HG03442 (cell line): ENCODE results near the gene COL11A2.
"Not testable (repeated sequence)": the region's sequence is repeated elsewhere in the genome, so short reads cannot be mapped to it uniquely, and the experiment has no call there.

ENCODE experiments used
- ATAC-seq: cut with Tn5 transposase; IDR thresholded peaks from one replicate; pipeline ENCODE4 v1.9.1; 2021; ENCODE audit warnings: mild to moderate bottlenecking, moderate library complexity; ENCODE audit not compliant: unreplicated experiment

The COL11A2 gene

DNA sequence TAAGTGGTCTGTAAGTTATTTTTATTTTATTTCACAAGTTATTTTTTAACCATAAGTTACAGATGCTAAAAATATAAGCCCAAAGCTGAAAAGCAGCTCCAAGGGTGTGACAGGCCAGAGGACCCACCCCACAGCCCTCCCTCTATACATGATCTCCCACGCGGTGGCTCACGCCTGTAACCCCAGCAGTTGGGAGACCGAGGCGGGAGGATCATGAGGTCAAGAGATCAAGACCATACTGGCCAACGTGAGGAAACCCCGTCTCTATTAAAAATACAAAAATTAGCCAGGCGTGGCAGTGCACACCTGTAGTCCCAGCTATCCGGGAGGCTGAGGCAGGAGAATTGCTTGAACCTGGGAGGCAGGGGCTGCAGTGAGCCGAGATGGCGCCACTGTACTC lies 32.2 kb downstream of the COL11A2 start:
- no peak for ATAC-seq

DNA sequence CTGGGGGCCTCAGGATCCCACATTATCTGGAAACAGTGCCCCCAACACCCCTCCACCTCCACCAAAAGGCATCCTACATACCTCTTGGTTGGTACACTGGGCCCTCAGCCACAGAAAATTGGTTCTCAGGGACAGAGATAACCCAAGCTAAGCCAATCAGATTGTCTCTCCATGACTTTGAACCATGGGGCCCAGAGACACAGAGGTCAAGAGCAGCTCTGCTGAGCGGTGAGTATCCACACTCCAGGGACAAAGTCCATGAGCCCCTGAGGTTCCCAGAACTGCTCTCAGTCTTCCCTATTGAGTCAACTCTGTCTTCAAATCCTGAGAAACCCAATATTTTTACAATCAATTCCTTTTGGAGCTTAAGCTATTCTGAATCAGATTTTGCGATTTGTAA lies 35.3 kb downstream of the COL11A2 start:
- ATAC-seq, result no peak

DNA sequence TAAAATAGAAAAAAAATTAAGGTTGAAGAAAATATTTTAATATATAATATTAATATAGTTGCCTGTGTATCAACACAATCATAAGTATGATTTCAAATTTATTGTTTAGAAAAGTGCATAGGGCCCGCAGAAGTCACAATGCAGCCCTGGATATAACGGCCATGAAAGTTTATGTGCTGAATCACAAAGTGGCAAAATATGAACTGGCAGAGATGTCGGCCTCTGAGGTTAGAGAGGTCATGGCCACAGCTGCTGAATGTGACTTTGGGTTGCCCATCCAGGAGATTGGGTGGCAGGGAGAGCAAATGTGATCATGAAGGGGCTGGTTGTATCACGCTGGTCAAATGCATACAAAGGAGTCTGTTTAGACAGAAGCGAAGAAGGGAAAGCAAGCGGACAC lies 35.7 kb downstream of the COL11A2 start:
- ATAC-seq, result no peak

DNA sequence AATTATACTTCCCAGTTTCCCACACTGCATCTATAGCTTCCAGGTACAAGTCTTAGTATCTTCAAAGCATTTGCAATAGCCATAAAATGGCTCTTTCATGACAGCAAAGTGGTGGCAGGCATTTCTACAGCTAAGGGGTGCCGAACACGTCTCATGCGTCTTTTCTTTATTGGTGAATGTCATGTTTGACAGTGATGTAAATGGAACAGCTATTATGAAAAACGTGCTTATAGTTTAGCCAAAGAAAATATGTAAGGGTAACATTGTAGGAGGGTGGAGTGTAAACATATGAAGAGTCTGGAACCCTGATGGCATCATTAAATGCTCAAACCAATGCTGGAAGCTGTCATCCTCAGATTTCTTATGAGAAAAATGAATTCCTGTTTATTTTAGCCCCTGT lies 37.9 kb downstream of the COL11A2 start:
- ATAC-seq, result no peak

DNA sequence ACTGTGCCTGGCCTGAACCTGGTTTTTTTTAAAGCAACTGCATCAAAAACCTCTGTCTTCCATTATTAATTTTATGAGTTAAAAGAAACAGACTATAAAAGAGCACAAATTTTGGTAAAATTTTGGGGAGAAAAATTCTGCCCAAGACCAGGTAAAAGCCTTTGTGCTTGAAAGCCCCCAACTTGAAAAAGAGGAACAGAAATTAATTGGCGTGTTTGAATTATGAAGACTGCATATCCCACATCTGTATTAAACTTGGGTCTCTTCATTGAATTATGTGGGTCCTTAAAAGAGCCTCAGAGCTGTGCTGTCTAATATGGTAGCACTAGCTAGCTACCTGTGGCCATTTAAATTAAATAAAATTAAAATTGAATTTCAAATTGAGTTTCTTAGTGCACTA lies 41.2 kb downstream of the COL11A2 start:
- ATAC-seq, result no peak

DNA sequence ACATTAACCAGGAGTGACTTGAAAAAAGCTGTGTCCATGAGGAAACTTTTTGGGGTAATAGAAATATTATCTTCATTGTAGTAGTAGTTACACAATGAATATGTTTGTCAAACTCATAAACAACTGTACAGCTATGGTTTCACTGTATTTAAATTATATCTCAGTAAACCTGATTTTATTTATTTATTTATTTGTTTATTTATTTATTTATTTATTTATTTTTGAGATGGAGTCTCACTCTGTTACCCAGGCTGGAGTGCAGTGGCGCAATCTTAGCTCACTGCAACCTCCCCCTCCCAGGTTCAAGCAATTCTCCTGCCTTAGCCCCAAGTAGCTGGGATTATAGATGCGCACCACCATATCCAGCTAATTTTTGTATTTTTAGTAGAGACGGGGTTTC lies 41.7 kb downstream of the COL11A2 start:
- not testable (repeated sequence) for ATAC-seq

DNA sequence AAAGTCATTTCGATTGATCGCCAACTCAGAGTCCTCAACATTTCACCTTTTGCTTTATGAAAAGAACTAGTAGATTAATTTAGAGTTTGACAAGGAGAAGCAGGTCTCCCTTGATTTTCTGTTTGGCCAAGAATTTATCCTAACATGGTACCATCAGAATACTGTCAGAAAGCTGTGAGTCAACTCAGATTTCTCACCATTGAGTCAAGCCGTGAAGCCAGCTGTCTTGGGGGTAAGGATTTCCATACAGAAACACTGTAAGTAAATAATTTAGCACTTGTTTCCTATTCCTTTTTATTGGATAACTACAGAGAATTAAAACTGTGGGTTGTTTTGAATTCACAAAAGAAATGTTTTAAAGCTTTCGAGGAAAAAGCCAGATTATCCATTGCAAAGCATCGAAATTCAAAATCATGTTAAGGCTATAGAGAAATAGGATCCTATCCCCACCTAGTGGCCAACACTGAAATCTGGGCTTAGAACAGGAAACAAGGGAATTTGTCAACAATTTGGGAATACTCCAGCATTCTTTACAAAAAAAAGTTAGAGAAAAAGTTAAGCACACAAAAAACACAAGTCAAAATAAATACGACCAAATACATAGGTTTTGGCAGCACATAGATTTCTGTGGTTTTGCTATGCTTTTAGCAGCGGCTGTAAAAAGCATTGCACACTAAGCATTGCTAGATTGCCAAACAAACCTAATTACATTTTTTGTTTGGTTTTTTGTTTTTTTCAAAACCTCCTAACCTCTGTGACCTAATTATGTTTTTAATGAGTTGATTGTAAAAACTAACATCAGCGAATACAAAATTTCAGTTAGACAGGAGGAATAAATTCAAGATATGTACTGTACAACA lies 44.2 kb downstream of the COL11A2 start:
- no peak for ATAC-seq

DNA sequence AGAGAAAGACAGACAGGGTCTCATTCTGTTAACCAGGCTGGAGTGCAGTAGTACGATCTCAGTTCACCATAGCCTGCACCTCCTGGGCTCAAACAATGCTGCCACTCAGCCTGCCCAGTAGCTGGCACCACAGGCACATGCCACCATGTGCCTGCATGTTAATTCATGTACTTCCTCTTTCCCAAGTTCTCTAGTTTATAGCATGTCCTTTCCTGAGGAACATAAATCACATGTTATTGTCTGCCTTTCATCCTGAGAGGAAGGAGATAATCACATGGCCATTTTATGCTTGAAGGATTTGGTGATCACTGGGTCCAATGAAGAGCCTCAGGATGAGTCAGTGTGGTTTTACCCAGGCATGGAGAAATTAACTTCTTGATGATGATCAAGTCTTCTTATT lies 47.9 kb downstream of the COL11A2 start:
- no peak for ATAC-seq

DNA sequence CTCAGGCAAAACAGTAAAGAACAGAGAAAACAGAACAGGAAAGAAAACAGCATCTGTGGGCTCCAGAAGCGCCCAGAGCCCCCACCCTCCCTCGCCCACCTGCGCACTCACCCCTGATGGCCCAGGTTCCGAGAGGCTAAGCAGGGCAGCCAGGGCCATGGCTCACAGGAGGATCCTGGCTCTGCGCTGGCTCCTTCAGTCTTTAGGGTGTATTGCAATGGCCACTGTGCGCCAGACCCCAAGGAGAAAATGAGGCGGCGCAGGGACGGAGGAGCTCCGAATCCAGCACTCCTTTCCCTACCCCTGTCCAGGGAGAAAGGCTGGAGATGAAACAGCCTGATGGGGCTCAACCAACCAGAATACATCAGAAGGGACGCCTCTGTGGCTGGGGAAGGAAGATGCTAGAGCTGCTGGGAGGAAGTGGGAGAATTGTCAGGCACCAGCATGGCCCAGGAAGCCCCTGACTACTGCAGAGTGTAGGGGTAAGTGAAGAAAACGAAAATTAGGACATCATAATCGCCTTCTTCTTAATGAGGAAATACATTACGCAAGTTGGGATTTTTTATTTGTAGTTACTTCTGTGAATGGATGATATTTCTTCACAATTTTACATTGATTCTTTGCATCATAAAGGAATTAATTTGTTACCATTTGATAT lies 49.0 kb downstream of the COL11A2 start:
- no peak for ATAC-seq

DNA sequence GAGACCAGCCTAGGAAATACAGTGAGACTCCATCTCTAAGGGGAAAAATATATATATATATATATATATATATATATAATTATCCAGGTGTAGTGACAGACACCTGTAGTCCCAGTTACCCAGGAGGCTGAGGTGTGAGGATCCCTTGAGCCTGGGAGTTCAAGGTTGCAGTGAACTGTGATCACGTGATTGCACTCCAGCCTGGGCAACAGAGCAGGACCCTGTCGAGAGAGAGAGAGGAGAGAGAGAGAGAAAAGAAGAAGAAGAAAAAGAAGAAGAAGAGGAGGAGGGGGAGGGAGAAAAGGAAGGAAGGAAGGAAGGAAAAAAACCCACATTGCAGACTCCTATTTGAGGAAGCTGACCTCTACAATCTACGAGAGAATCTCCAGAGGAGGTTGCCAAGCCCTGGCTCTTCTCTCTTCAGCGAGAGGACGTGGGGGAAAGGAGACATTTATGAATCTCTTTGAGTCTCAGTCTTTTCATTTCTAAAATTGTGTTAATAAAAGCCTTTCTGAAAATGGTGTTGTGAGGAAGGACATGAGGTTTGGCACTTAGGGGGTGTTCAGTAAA lies 49.7 kb downstream of the COL11A2 start:
- no peak for ATAC-seq

DNA sequence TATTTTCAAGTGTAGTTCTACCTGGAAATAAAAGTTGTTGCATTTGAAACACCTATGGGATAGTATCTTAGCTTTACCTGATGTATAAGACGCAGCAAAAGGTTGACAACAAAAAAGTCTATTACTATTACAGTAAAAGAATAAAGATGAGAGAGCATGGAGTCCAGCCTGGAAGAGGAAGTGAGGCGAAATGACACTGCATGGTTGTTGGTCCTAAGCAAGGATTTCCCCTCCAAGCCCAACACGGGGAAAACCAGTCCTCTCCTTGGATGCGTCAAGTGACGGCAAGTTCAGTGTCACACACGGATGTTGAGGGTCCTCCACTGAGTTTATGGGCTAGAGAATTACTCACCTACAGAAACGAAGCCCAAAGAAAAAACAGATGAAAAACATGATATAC lies 51.7 kb downstream of the COL11A2 start:
- ATAC-seq, result no peak

DNA sequence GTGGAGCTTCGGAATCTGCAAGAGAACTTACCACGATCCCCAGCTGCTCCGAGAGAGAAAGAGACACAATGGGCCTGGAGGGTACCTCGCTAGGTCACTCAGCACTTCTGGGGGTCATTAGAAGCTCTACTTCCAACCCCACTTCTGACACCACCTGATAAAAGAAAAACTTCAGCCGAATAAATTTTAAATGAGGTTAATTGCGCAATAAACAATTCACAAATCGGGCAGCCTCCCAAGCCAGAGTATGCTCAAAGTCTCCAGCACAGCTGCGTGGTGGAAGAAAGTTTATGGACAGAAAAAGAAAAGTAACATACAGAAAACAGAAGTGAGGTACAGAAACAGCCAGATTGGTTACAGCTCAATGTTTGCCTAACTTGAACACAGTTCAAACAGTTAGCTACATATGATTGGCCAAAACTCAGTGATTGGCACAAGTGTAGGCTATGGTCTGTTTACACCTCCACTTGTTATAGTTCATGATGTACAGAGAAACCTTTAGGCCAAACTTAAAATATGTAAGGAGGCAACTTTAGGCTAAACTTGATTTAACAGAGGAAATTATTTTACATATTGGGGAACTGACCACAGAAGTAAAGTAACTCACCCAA lies 52.6 kb downstream of the COL11A2 start:
- no peak for ATAC-seq

DNA sequence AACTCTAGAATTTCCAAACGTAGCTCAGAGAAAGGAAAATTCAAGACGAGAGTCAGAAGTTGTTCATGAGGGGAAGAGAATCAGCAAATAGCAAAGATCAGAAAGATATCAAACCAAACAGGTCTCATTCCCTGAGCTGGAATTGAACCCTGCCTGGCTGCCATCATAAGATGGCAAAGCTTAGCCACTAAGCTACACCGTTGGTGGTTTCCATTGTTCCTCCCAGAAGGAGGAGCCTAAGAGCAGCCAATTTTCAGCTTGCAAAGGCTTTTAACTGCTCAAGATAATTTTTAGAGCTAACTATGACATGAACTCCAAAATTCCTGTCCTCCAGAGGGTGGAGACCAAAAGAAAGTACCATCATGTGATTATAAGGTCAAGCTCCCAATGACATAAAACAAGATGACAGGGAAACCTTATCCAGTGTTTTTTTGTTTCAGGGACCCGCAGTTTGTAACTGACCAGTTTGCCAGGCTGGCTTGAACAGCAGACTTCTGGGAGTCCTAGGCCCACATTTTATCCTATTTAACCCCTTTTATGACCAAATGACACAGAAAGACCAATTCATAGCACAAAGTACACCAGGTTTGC lies 55.9 kb downstream of the COL11A2 start:
- no peak for ATAC-seq

DNA sequence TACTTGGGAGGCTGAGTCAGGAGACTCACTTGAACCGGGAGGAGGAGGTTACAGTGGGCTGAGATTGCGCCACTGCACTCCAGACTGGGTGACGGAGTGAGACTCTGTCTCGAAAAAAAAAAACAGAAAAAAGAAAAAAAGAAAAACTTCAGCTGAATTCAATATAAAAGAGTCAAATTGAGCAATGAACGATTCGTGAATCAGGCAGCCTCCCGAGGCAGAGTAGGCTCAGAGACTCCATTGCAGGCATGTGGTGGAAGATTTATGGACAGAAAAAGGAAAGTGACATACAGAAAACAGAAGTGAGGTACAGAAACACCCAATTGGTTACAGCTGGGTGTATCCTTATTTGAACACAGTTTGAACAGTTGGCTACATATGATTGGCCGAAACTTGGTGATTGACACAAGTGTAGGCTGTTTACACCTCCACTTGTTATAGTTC lies 60.2 kb downstream of the COL11A2 start:
- no peak for ATAC-seq

DNA sequence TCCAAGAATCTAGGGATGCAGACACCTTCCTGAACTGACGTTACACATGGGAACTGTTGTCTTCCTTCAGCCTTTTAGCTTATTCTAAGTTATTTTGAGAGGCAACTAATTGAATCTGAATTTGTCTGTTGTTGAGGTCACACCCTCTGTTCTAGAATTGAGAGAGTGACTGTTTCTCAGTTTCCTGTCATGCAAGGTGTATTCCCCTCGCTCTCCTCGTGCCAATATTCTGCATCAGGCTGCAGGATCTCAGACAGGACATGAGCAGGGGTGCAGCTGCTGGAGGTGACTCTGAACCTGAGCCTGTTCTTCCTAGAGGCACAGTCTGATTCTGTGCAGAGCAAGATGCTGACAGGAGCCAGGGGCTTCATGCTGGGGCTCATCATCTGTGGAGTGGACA lies 63.9 kb downstream of the COL11A2 start:
- no peak for ATAC-seq

DNA sequence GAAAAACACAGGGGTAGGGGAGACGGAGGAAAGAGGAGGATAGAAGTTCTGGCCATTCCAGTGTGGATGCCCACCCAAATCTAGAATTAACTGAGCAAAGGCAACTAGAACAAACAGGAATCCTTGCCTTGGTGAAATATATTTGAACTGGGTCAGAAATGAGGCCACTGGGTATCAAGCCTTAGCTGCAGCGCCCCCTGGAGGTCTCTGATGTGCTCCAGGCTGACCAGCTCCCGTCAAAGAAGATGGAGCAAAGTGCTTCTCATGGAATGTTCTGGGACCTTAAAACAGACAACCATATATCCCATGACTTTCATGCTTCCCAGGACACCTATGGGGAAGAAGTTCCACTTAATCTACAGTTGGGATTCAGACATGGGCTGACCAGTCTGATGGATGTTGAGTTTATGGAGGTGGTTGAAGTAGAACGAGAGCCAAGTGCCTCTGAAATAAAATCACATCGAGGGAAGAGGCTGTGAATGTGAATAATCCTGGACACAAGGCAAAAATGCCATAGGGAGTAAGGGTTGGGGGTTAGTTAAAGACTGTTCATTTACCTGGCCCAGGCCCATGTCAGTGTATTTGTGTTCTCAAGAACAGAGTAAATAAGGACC lies 66.1 kb downstream of the COL11A2 start:
- ATAC-seq, result no peak

DNA sequence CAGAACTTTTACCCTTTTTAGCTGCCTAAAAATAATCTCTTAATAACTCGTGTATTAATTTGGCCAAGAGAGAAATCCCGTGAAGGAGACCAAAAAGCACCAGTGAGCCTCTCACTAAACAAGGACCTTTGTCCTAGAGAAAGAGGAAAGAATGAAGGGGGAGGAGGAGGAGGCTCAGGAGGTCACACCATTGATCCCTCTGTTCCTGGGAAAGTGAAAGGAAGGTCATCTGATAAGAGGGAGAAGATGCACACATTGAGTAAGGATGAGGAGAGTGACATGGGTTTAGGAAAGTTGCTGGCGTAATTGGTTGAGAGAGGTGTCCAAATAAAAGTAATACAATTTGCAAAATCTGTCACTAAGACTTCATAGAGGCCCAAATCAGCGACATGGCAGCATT lies 67.3 kb downstream of the COL11A2 start:
- ATAC-seq, result no peak

DNA sequence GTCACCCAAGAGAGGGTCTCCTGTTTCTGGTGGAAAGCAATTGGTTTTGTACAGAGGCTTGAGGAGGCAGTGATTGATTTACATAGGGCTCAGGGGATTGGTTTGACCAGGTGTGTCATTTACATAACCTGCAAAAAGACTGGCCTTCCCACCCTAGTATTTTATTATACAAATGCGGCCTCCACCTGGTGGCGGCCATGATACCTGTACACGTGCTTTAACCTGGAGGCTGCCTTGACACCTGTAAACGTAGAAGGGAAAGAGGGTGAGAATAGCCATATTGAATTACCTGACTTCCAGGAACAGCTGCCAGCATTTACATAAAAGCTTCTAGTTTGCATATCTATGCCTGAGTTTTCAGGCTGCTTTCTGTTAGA lies 67.8 kb downstream of the COL11A2 start:
- ATAC-seq, result no peak

DNA sequence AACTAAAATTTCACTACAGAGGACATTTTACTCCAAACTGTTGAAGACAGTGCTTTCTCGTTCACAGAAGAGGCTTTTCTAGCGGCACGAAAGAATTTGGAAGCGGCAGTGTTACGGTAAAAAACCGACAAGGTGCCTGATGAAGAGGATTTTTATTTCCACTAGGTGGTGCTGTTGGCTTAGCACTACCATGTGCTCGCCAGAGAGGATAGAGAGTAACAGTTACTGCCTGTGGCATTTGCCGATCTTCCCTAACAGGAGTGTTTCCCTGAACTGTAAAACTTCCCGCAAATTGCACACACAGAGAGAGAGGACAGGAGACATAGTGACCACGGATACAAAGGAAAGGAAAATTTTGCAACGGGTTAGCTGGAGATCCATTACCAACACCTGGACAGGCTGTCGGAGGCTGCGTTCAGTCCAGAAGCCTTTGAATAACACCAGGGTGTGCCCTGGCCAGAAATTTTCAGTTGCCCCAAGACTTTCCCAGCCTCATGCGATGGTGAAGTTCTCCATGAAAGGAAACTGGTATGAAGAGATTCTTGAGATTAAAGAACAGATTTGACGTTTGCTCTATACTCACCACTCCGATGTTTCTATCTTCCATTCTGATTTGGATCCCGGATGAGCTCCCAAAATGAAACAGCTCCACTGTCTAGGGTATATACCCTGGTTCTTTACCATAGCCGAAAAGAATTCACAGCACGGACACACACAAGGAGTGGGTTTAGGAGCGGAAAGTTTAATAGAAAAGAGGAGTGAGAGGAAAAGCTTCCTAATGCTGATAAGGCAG lies 68.3 kb downstream of the COL11A2 start:
- ATAC-seq, result no peak

DNA sequence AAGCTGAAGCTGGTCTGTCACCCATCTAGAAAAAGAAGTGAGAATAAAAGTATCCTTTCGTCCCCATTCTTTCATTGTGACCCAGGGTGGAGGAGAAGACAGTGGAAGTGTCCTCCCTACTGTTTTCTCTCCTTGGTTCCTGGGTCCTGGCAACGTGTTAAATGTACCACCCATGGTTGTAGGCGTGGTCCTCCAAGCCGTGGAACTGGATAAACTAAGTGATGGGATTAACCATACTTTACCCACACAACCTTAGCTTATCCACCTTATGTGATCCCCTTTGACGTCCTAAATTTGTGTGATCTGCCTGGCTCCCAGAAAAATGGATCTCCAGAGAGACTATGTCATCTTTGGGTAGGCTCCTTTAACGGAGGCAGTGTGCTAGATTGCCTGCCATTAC lies 69.1 kb downstream of the COL11A2 start:
- no peak for ATAC-seq
